PC-3 (cell line): ENCODE results near the gene DDI2. TPM values are rescaled to one million over a fixed set of nuclear protein-coding genes. Genes with fewer than 3 reads are reported as not detected.
A peak's percentile ranks its signal among the peaks of the same experiment; 100 is the strongest.

Source experiments
- ATAC-seq: fragments of 200-7000 bp; cut with Tn5 transposase; 2 replicates; pipeline ENCODE4 v1.9.1; 2020; ENCODE audit warnings: mild to moderate bottlenecking, moderate library complexity
- BruUV-seq: library from RNA; stranded (reverse); fragments of 400-500 nt; replicated peaks from 2 replicates; lab custom pipeline; 2021; lab: Mats Ljungman, UMichigan
- CTCF ChIA-PET: fragments of 300-600 bp; sonication (Branson Sonifier 250); formaldehyde crosslinking; loops from one replicate; lab custom pipeline; 2022; ENCODE audit warnings: antibody characterized with exemption; lab: Charles Lee
- POLR2A ChIA-PET: fragments of 300-600 bp; sonication (Branson Sonifier 250); formaldehyde crosslinking; loops from one replicate; lab custom pipeline; 2022; ENCODE audit warnings: antibody characterized with exemption; ENCODE audit not compliant: unreplicated experiment; lab: Charles Lee
- DNase-seq: peaks from one replicate; pipeline ENCODE4 v3.0.0-alpha.2; 2015
- H2AFZ ChIP-seq: fragments of 300-600 bp; sonication (generic); 2 replicates; pipeline ENCODE4 v1.6.0; 2016; ENCODE audit warnings: antibody characterized with exemption, low read length
- H3F3A ChIP-seq: fragments of 300-600 bp; sonication (generic); one replicate; pipeline ENCODE4 v1.6.0; 2017; ENCODE audit warnings: antibody characterized with exemption, low read length, control low read depth, mild to moderate bottlenecking; ENCODE audit not compliant: unreplicated experiment
- H3K27ac ChIP-seq: fragments of 300-600 bp; sonication (generic); 2 replicates; pipeline ENCODE4 v1.5.1; 2016; ENCODE audit warnings: mild to moderate bottlenecking, low read length
- H3K27me3 ChIP-seq: fragments of 300-600 bp; sonication (generic); 2 replicates; pipeline ENCODE4 v1.6.1; 2016; ENCODE audit warnings: low read length, mixed read lengths
- H3K36me3 ChIP-seq: fragments of 300-600 bp; sonication (generic); 2 replicates; pipeline ENCODE4 v1.6.1; 2016; ENCODE audit warnings: low read depth, mixed run types, low read length, mixed read lengths
- H3K4me1 ChIP-seq: fragments of 300-600 bp; sonication (generic); 2 replicates; pipeline ENCODE4 v1.5.1; 2016; ENCODE audit warnings: low read length; ENCODE audit not compliant: insufficient read depth
- H3K4me2 ChIP-seq: fragments of 300-600 bp; sonication (generic); 2 replicates; pipeline ENCODE4 v1.6.0; 2016; ENCODE audit warnings: low read length
- H3K4me3 ChIP-seq: fragments of 300-600 bp; sonication (generic); 2 replicates; pipeline ENCODE4 v1.5.1; 2016; ENCODE audit warnings: mild to moderate bottlenecking, low read length, mixed read lengths
- H3K79me2 ChIP-seq: fragments of 300-600 bp; sonication (generic); 2 replicates; pipeline ENCODE4 v1.6.1; 2017; ENCODE audit warnings: low read length, mixed read lengths
- H3K9ac ChIP-seq: fragments of 300-600 bp; sonication (generic); 2 replicates; pipeline ENCODE4 v1.6.0; 2016; ENCODE audit warnings: mild to moderate bottlenecking, low read length
- H3K9me2 ChIP-seq: fragments of 300-600 bp; sonication (generic); replicated peaks from 2 replicates; pipeline ENCODE4 v1.6.1; 2016; ENCODE audit warnings: mixed run types, low read length, mixed read lengths
- H3K9me3 ChIP-seq: fragments of 300-600 bp; sonication (generic); 2 replicates; pipeline ENCODE4 v1.6.1; 2016; ENCODE audit warnings: low read length, mixed read lengths
- H4K20me1 ChIP-seq: fragments of 300-600 bp; sonication (generic); 2 replicates; pipeline ENCODE4 v1.6.1; 2016; ENCODE audit warnings: low read length, mixed read lengths
- EZH2 ChIP-seq: fragments of 300-600 bp; sonication (generic); IDR thresholded peaks from one replicate; pipeline ENCODE4 v1.6.1; 2017; ENCODE audit warnings: antibody characterized with exemption, mild to moderate bottlenecking, low read length; ENCODE audit not compliant: unreplicated experiment
- EZH2phosphoT487 ChIP-seq: fragments of 300-600 bp; sonication (generic); IDR thresholded peaks from 2 replicates; pipeline ENCODE4 v1.6.1; 2018; ENCODE audit warnings: mild to moderate bottlenecking, antibody characterized with exemption, low read length, borderline replicate concordance
- intact Hi-C: fragments of 100-400 bp; cut with micrococcal nuclease; formaldehyde crosslinking; loops from 2 replicates; pipeline ENCODE4 v1.9.0; 2023
- total RNA-seq: library from RNA; depleted of rRNA; stranded (reverse); fragments of >200 nt; gene quantifications from 2 replicates; pipeline ENCODE4 v1.2.3, GENCODE V29; 2014
- TF ChIP-seq, protein P1 (sequence below): fragments of 300-600 bp; sonication (generic); conservative IDR thresholded peaks from 2 replicates; pipeline ENCODE4 v1.5.1; 2017; ENCODE audit warnings: antibody characterized with exemption, low read depth, mild to moderate bottlenecking, low read length

The DDI2 gene
- total RNA-seq, 1 experiment from 2014 or later = 15.0 TPM

DNA sequence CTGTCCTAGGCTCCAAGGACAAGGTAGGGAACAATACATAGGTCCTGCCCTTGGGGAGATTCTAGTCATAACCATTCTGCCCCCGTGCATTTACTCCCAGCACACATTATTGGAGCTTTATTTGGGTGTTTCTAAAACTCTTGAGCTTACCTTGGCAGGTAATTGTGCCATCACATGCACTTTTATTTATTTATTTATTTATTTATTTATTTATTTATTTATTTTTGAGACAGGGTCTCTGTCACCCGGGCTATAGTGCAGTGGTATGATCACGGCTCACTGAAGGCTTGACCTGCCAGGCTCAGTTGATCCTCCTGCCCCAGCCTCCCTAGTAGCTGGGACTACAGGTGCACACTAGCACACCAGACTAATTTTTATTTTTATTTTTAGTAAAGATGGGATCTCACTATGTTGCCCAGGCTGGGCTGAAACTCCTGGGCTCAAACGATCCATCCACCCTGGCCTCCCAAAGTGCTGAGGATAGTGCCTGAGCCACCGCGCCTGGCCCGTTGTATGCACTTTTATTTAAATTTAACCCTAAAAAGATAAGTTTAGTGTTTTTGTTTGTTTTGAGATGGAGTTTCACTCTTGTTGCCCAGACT is 41.6 kb upstream of the DDI2 start:
- POLR2A ChIA-PET = no interaction called here
- H3K9me3 ChIP-seq = no peaks in the 10 kb centered on the region

DNA sequence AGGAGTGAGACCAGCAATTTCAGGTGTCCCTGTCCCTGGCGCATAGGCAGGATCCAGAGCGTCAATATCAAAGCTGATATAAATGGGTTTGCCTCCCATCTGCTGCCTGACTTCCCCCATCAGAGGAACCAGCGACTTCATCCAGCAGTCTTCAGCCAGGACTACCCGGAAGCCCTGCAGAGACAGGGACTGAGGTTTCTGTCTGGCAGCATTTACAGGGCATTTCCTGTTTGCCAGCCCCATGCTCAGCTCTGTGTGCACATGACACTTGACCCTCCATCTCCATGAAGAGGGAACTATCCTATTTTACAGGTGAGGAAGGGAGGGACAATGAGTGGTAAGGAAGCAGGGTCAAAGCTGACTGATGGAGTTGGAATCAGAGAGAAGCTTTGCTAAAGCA is 39.6 kb upstream of the DDI2 start:
- H3K4me3 ChIP-seq = no peak overlapping the region
- H3K9me2 ChIP-seq = no peaks in the 10 kb centered on the region
- BruUV-seq = no TSS peak
- H3K36me3 ChIP-seq = no peaks in the 10 kb centered on the region
- TF ChIP-seq EZH2 (no peak), EZH2phosphoT487 (no peak)
- TF ChIP-seq, protein P1, sequence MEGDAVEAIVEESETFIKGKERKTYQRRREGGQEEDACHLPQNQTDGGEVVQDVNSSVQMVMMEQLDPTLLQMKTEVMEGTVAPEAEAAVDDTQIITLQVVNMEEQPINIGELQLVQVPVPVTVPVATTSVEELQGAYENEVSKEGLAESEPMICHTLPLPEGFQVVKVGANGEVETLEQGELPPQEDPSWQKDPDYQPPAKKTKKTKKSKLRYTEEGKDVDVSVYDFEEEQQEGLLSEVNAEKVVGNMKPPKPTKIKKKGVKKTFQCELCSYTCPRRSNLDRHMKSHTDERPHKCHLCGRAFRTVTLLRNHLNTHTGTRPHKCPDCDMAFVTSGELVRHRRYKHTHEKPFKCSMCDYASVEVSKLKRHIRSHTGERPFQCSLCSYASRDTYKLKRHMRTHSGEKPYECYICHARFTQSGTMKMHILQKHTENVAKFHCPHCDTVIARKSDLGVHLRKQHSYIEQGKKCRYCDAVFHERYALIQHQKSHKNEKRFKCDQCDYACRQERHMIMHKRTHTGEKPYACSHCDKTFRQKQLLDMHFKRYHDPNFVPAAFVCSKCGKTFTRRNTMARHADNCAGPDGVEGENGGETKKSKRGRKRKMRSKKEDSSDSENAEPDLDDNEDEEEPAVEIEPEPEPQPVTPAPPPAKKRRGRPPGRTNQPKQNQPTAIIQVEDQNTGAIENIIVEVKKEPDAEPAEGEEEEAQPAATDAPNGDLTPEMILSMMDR = no peak
- H3K27me3 ChIP-seq = no peaks in the 10 kb centered on the region
- H3K9me3 ChIP-seq = no peaks in the 10 kb centered on the region
- H3K4me2 ChIP-seq = no peak overlapping the region
- no peaks in the 10 kb centered on the region for H3K79me2 ChIP-seq
- H3K27ac ChIP-seq = no peak overlapping the region
- DNase-seq (no peak), ATAC-seq (peak; percentile 43)
- H3K4me1 ChIP-seq = no peaks in the 10 kb centered on the region
- CTCF ChIA-PET = no interaction called here
- no peaks in the 10 kb centered on the region for H4K20me1 ChIP-seq
- intact Hi-C loops = no loop called here
- POLR2A ChIA-PET = no interaction called here
- no peaks in the 10 kb centered on the region for H3F3A ChIP-seq
- H3K9ac ChIP-seq = no peak overlapping the region
- no peak overlapping the region for H2AFZ ChIP-seq

More for the DNA sequence above, 41.6 kb upstream of the DDI2 start:
- no peaks in the 10 kb centered on the region for H3F3A ChIP-seq
- H3K9me2 ChIP-seq = no peaks in the 10 kb centered on the region
- H3K36me3 ChIP-seq = no peaks in the 10 kb centered on the region; the same call in 1 of the 2 replicates
- ATAC-seq (no peak), DNase-seq (no peak)
- TF ChIP-seq EZH2 = no peak
- no peak for TF ChIP-seq EZH2phosphoT487
- TF ChIP-seq, protein P1 = no peak
- H3K27me3 ChIP-seq = no peaks in the 10 kb centered on the region
- H3K4me1 ChIP-seq = no peaks in the 10 kb centered on the region
- no peaks in the 10 kb centered on the region for H4K20me1 ChIP-seq
- CTCF ChIA-PET = no interaction called here
- H3K9ac ChIP-seq = no peak overlapping the region
- no TSS peak for BruUV-seq
- H3K79me2 ChIP-seq = no peaks in the 10 kb centered on the region
- intact Hi-C loops = no loop called here
- no peak overlapping the region for H2AFZ ChIP-seq
- no peak overlapping the region for H3K27ac ChIP-seq
- no peak overlapping the region for H3K4me2 ChIP-seq
- no peak overlapping the region for H3K4me3 ChIP-seq

DNA sequence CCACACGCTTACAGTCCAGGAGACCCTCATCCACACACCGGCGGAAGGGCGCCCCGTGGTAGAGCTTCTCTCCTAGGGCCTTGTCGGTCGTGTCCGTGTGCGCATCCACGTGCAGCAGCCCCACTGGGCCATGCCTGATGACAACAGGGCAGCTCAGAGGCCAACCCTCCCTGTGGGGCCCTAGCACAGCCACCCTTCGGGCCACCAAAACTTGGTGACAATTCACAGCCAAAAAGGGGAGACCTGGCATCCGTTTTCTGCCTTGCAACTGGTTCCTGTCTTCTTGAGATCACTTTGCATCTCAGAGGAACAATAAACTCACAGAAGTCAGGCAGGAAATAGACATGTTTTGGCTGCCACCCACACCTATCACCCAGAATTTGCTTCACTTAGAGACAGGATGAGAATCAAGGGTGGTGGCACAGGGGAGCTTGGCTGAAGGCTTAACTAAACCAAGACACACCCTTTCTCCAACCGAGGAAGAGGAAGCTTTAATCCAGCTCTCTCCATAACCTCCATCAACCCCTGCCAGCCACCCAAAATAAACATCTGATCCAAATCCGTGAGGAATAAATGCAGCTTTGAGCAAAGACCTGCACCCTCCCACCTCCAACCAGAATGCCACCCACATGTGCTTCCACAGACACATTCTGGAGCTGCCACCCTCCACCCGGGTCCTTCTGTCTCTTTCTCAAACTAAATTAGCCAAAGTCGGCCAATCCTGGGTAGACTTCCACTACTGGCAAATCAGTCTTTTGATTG is 38.2 kb upstream of the DDI2 start:
- Histone ChIP-seq H3K9me3 (no peaks in the 10 kb centered on the region), H3F3A (no peaks in the 10 kb centered on the region), H3K36me3 (no peaks in the 10 kb centered on the region), H4K20me1 (no peaks in the 10 kb centered on the region), H3K79me2 (no peaks in the 10 kb centered on the region), H3K9me2 (no peaks in the 10 kb centered on the region), H3K27me3 (no peaks in the 10 kb centered on the region), H3K27ac (no peak overlapping the region), H2AFZ (no peak overlapping the region), H3K9ac (no peak overlapping the region), H3K4me3 (no peak overlapping the region), H3K4me1 (no peaks in the 10 kb centered on the region), H3K4me2 (no peak overlapping the region)
- POLR2A ChIA-PET = no interaction called here
- no peak for ATAC-seq
- no peak for TF ChIP-seq EZH2phosphoT487
- no peak for TF ChIP-seq EZH2
- TF ChIP-seq, protein P1 = no peak
- intact Hi-C loops = no loop called here
- no peak for DNase-seq
- CTCF ChIA-PET = no interaction called here
- no TSS peak for BruUV-seq
